ENCODE measurements around the gene UBE2N.

- TF ChIP-seq CTCF (IDR thresholded peaks at IDR 0.05; ENCODE audit: insufficient read depth, low read length, poor library complexity, severe bottlenecking) (no peak), EZH2phosphoT487 (conservative IDR thresholded peaks at IDR 0.05; ENCODE audit: low read length) (no peak)
These were observed 81.1 kb downstream of the UBE2N start for GRCh38 chr12:93360688-93361087.
